DMS114 treated with DMSO at 0.1 percent for 48 hours (cell line): ENCODE results near the gene WDR70.
"Not testable (repeated sequence)": the region's sequence is repeated elsewhere in the genome, so short reads cannot be mapped to it uniquely, and the experiment has no call there.

Source experiments
- DNase-seq: peaks from one replicate; lab custom pipeline; 2025; ENCODE audit not compliant: unreplicated experiment; lab: John Stamatoyannopoulos, UW

WDR70 gene

GRCh38 chr5:37672118-37672588 is 293.0 kb downstream of the WDR70 start:
- not testable (repeated sequence) for DNase-seq

GRCh38 chr5:37674361-37674760 is 295.2 kb downstream of the WDR70 start:
- DNase-seq, result not testable (repeated sequence)

- DNase-seq, result not testable (repeated sequence)
Observed at GRCh38 chr5:37679326-37679725, 300.2 kb downstream of the WDR70 start.

GRCh38 chr5:37679903-37680302 is 300.8 kb downstream of the WDR70 start:
- DNase-seq, result not testable (repeated sequence)

DNA sequence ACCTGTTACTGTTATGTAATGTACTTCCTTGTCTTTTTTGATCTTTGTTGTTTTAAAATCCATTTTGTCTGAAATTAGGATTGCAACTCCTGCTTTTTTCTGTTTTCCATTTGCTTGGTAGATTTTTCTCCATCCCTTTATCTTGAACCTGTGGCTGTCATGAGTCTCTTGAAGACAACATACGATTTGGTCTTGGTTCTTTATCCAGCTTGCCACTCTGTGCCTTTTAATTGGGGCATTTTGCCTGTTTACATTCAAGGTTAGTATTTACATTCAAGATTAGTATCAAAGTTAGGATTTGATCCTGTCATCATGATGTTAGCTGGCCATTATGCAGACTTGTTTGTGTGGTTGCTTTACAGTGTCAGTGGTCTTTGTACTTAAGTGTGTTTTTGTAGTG is 304.0 kb downstream of the WDR70 start:
- DNase-seq, result no peak

GRCh38 chr5:37685211-37685610 is 306.1 kb downstream of the WDR70 start:
- no peak for DNase-seq

- DNase-seq, result no peak
Observed at GRCh38 chr5:37685816-37686215, 306.7 kb downstream of the WDR70 start.

DNA sequence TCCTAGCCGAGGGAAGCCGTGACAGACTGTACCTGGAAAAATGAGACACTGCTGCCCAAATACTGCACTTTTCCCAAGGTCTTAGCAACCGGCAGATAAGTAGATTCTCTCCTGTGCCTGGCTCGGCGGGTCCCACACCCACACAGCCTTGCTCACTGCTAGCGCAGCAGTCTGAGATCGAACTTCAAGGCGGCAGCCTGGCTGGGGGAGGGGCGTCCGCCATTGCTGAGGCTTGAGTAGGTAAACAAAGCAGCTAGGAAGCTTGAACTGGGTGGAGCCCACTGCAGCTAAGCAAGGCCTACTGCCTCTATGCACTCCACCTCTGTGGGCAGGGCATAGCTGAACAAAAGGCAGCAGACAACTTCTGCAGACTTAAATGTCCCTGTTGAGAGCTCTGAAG is 309.8 kb downstream of the WDR70 start:
- not testable (repeated sequence) for DNase-seq

- not testable (repeated sequence) for DNase-seq
Observed at GRCh38 chr5:37694333-37694732, 315.2 kb downstream of the WDR70 start.

DNA sequence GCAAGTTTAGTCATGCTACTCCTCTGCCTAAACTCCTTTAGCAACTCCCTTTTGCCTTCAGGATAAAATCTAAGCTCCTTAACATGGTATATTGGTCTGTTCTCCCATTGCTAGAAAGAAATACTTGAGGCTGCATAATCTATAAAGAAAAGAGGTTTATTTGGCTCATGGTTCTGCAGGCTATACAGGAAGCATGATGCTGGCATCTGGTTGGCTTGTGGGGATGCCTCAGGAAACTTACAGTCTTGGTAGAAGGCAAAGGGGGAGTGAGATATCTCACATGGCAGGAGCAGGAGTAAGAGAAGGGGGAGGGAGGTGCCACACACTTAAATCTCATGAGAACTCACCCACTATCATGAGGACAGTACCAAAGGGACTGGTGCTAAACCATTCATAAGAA is 315.7 kb downstream of the WDR70 start:
- no peak for DNase-seq

DNA sequence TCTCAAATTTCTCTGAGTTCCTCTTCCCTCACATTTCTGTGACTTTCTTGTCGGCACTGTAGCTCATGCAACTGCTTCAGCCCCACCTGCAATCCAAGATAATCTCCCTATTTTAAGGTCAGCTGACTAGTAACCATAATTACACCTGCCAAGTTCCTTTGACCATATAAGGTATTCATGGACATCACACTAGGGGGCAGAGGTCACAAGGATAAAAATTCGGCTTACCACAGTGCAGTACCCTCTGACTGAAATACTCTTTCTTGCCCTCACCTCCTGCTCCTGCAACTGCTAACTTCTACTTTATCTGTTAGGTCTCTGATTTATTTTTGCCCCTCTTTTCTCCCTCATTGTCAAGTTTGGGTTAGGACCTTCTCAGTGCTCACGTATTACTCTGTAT is 316.5 kb downstream of the WDR70 start:
- no peak for DNase-seq

DNA sequence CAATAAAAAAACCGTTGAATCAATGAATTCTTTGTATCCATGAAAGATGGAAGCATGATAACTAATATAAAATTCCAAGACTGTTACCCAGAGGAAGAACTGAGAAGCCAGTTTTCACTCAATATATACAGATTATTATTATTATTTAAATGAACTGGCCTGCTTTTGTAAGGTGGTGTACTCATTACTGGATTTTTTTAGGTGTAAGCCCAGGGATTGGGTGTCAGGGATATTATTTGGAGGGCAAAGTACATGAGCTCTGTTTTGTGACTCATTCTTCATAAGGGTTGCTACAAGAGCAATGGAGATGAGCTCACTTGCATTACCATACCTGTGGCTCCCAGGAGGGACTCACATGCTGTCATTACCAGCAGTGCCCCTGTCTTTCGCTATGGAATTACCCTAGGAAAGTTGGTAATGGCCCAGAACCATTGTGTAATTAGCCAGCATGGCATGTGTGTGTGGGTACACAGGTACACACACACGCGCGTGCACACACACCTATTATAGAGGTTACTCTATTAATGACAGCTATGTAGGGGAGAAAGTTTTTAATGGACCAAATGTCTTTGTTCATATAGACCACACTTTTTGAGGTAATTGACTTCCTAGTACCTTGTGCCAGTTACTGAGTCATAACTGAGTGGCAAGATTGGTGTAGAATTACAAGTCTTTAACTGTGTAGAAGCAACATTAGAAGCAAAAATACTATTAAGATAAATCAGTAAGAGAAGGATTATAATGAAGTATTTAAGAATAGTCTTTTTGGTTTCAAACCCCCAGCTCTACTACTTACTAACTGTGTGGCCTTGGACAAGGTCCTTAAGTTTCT is 317.3 kb downstream of the WDR70 start:
- DNase-seq, result no peak

GRCh38 chr5:37701868-37702267 is 322.8 kb downstream of the WDR70 start:
- no peak for DNase-seq

DNA sequence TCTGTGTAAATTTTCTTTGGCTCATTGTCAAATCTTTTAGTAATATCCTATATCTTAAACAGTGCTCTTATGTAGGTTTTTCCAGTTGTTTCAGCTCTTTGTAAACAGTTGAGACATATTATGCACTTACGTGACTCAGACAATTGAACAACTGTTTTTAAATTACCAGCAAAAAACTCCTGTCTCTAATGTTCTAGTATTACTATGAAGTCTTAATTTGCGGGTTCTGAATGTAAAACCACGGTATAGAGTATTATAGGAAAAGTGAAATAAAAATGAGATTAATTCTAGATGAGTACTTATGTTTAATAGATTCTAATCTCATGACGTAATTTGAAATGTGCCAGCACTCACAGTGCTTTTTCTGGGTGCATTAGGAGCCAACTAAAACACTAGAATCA is 324.7 kb downstream of the WDR70 start:
- no peak for DNase-seq

DNA sequence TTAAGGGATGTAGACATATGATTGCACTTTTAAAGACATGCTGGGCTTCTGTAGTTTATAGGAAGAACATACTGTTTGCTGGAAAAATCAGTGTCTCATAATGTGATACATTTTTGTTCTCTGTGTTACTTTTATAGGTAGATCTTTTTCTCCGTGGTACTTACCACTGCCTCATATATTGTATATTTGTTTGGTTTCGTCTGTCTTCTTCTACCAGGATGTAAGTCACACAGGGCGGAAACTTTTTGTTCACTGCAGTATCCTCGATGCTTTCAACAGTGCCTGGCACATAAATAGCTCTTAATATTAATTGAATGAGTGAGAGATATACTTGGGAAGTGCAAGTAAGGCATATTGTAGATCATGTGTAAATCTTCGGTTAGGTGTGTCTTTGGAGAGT is 325.3 kb downstream of the WDR70 start:
- DNase-seq, result no peak

- no peak for DNase-seq
Observed at GRCh38 chr5:37709020-37709419, 329.9 kb downstream of the WDR70 start.

DNA sequence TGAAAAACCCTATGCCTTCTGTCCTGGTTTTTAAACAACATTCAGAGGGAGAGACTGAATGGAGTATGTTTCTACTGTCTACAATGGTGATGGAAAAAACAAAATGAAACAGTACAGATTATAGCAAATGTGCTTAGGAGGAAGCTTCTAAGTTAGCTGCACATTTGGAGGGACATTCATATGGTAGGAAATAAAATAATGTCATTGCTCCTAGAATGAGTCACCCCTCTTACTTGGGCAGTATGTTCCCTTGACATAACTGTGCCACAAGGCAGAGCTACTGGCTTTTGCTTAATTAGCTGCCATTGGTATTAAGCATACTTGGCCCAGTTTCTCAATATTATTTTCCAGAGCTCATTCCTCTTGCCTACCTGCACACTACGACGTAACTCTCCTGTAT is 331.8 kb downstream of the WDR70 start:
- DNase-seq, result no peak

DNA sequence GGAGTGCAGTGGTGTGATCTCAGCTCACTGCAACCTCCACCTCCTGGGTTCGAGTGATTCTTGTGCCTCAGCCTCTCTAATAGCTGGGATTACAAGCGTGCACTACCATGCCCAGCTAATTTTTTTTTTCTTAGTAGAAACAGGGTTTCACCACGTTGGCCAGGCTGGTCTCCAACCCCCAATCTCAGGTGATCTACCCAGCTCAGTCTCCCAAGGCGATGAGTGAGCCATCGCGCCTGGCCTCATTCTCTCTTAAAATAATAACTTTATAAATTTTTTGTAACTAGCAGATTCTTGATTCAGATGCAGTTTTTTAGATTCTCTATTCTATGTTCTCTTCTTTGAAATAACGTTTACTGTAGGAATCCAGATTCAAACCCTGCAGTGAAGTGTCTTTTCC is 333.6 kb downstream of the WDR70 start:
- DNase-seq, result no peak

DNA sequence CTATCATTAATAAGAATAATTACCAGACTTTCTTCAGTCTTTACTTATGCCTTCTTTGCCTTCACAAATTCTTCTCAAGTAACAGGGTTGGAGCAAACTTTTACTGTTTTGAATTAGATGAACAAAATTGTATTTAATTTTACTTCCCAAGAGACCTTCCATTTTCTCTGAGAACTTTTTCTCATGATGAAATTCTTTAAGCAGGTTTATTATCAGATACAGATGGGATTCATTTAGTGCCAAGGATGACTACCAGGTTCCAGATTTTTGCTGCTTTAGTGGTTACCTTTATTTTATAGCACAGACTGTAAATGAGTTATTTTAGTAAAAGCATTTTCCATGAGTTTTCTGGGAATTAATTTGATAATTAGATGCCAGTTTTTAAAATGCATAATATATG is 335.6 kb downstream of the WDR70 start:
- DNase-seq, result no peak

- DNase-seq, result no peak
Observed at GRCh38 chr5:37715361-37715760, 336.2 kb downstream of the WDR70 start.

- DNase-seq, result no peak
Observed at GRCh38 chr5:37715992-37716391, 336.9 kb downstream of the WDR70 start.

- no peak for DNase-seq
Observed at GRCh38 chr5:37716405-37716804, 337.3 kb downstream of the WDR70 start.

GRCh38 chr5:37717276-37717612 is 338.1 kb downstream of the WDR70 start:
- DNase-seq, result no peak
